HUDEP-2 (cell line): ENCODE data around the gene TSPAN11.
"Not testable (repeated sequence)": the region's sequence is repeated elsewhere in the genome, so short reads cannot be mapped to it uniquely, and the experiment has no call there.

Experiments
- DNase-seq, 76 experiments: peaks; one replicate each; lab custom pipeline; 2025; ENCODE audit not compliant: unreplicated experiment in 76 of 76; lab: John Stamatoyannopoulos, UW

The TSPAN11 gene, protein sequence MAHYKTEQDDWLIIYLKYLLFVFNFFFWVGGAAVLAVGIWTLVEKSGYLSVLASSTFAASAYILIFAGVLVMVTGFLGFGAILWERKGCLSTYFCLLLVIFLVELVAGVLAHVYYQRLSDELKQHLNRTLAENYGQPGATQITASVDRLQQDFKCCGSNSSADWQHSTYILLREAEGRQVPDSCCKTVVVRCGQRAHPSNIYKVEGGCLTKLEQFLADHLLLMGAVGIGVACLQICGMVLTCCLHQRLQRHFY

DNA sequence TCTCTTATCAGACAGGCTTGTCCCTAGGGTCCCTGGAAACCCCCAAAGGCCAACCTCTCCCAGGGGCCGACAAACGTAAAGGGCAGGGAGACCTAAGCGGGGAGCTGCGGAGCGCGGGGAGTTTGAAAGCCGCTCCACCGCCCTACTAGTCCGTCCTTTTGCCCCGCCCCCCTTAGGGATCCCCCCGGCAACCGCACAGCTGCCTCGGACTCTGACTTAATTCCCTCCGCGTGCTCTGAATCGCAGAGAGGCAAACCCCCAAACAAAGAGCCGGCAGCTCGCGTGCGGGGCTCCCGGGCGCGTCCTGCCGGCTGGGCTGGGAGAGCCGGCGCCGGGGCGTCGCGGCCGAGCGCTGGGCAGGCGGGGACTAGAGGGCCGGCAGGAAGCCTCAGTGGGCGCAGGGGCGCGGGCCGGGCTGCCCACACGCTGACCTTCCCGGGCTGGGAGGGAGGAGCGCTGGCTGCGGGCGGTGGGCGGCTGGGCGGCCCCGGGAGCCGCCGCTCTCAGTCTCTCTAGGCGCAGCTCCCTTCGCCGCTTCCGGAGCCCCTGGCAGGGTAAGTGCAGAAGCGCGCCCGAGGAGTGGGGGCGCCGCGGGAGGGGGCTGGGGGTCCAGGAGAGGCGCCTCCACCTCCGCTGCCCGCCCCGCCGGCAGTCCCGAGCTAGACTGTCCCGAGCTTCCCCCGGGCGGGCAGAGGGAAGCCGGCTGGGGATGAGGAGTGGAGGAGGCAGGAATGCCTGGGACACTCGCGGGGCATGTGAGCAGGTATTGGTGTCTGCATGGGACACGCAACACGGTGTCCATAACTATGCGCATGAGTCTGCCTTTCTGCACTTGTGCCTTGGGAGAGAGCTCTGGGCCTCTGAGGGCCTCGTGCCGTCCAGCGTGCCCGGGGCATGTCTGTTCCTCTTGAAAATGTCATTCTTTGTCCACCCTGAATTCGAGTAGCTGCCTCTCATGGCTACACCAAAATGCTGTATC, at the start of gene TSPAN11:
Gene TSPAN11, plus strand, starts transcription at position 506 of the 979 bp plus-strand sequence. CDS start 27,244 bp downstream, outside the sequence.
- DNase-seq = no peak

DNA sequence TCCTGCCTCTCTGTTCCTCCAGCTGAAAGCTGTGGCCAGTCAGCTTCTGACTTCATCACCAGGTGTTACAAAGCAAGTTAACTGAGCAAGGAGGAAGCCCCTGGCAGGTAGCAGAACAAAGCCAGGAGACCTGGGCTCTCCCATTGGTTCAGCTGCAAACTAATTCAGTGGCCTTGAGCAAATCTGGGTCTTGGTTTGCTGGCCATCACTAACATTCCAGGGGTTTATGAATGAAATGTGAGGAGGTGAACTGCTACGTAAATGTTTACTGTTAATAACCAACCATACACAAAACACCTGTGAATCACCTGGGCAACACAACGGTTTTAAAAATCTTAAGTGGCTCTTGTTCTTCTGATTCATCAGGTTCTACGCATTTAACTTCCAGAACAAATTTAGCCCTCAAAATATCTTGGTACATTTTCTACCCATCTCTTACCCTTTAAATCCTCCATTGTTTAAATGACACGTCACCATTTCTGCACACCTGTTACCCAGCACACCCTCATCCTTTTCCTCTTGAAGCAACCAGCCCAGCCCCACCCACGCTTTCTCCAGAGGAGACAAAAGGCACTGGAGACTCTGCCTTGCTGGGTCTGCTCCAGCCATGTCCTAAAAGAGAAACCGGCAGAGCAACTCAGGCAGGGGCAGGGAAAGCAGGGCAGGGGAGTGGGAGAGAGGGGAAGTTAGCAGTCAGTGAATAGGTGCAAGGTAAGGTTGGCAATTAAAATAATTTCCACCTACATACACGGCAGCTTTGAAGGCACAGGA, 49.3 kb upstream of the TSPAN11 start:
- DNase-seq = no peak

- DNase-seq = no peak
These were observed 48.5 kb upstream of the TSPAN11 start for GRCh38 chr12:30878024-30878423.

DNA sequence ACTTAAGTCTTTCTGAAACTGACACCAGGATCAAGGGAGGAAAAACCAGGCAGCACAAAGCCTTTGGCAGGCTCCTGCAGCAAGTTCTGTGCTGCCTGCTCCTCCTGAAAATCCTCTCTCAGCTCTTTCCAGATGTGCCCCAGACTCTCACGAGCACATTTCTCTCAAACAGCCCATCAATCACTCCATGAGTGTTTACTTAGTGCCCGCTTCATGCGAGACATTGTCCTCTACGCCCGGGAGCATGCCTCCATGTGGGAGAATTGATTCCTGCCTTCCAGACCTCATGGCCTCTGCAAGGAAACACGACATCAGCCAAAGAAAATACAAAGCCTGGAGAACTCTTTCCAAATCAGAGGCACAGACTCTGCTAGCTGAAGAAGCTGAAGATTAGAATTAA, 46.5 kb upstream of the TSPAN11 start:
- no peak for DNase-seq

GRCh38 chr12:30880813-30881212, 45.7 kb upstream of the TSPAN11 start:
- no peak for DNase-seq

DNA sequence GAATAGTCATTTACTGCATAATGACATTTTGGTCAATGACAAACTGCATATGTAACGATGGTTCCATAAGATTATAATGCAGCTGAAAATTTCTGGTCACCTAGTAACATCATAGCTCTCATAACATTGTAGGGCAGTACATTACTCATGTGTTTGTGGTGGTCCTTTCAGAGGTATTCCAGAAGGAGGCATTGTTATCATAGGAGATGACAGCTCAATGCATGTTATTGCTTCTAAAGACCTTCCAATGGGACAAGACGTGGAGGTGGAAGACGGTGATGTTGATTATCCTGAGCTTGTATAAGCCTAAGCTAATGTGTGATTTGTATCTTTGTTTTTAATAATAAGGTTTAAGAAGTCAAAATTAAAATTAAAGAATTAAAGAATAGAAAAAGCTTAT, 43.8 kb upstream of the TSPAN11 start:
- no peak for DNase-seq

GRCh38 chr12:30884799-30885198, 41.7 kb upstream of the TSPAN11 start:
- no peak for DNase-seq

GRCh38 chr12:30885321-30885720, 41.2 kb upstream of the TSPAN11 start:
- no peak for DNase-seq

DNA sequence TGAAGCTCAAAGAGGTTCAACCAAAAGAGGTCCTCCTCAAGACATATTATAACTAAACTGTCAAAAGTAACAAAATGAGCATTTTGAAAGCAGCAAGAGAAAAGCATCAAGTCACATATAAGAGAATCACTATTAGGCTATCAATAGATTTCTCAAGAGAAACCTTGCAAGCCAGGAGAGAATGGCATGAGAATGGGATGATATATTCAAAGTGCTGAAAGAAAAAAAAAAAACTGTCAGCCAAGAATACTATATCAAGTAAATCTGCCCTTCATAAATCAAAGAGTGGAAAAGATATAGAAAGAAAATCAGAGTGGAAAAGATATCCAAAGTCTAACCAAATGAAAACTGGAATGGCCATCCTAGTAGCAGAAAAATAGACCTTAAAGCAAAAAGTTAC, 39.3 kb upstream of the TSPAN11 start:
- no peak for DNase-seq

DNA sequence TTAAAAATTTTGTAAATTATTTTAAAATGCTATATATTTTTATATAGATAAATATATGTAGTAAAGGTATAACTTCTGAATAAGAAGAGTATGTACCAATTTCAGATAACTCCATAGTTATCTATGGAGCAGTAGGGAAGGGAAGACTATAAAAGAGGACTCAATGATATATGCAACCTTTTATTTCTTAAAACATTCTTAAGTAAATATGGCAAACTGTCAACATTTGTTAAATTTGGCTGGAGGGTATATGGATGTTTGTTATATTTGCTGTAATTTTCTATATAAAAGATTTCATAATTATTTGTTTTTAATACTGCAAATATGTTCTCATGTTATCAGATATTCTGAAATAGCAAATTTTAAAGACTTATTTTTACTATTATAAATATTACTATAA, 38.3 kb upstream of the TSPAN11 start:
- DNase-seq = no peak

- not testable (repeated sequence) for DNase-seq
These were observed 32.0 kb upstream of the TSPAN11 start for GRCh38 chr12:30894531-30894930.

DNA sequence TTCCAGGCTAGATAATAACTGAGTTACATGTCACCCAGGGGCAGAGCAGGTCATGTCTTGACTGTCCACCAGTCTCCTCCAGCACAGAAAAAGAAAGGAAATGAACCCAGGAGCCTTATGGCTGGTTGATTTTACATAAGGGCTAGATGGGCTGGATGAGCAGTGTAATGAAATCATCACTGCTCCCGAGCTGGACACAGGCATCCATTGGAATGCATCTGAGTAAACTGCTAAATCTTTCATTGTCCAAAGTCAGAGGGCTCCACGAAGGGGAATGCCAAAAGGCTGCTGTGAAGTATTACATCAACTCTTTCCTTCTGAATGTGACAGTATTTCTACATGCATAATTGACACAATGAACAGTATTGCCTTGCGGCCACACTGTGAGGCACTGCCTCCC, 30.1 kb upstream of the TSPAN11 start:
- DNase-seq = no peak

- DNase-seq = no peak
These were observed 27.7 kb upstream of the TSPAN11 start for GRCh38 chr12:30898846-30899245.

GRCh38 chr12:30900351-30900750, 26.2 kb upstream of the TSPAN11 start:
- DNase-seq = no peak

DNA sequence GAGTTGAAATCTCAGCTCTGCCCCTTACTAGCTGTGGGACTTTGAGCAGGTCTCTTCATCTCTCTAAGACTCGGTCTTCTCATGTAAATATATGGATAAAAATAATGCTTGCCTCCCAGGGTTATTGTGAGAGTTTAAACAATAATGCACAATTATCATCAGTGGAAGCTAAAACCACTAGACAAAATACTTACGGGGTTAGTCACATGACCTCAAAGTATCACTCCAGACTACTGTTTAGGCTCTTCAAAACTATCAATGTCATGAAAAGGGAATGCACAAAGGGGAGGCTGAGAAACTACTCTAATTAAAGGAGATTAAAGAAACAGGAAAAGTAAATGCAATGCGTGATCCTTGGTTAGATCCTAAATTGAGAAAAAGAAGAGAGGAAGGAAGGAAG, 24.5 kb upstream of the TSPAN11 start:
- no peak for DNase-seq

DNA sequence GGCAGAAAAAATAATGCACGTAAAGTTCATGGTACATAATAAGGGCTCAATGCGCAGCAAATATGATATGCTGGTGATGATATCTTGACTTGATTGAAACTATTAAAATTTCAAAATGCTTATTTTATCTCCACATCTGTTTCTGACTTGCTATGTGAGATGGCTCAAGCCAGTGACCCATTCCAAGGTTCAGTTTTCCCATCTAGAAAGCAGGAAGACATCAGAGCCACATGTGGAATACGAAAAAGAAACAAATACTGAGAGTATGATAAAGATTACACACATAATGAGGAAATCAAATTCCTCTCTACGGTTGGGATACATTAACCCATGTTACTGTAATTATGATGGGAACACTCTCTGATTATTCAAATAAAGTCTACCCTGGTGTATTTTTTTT, 24.0 kb upstream of the TSPAN11 start:
- DNase-seq = no peak

GRCh38 chr12:30905463-30906009, 21.0 kb upstream of the TSPAN11 start:
- no peak for DNase-seq

DNA sequence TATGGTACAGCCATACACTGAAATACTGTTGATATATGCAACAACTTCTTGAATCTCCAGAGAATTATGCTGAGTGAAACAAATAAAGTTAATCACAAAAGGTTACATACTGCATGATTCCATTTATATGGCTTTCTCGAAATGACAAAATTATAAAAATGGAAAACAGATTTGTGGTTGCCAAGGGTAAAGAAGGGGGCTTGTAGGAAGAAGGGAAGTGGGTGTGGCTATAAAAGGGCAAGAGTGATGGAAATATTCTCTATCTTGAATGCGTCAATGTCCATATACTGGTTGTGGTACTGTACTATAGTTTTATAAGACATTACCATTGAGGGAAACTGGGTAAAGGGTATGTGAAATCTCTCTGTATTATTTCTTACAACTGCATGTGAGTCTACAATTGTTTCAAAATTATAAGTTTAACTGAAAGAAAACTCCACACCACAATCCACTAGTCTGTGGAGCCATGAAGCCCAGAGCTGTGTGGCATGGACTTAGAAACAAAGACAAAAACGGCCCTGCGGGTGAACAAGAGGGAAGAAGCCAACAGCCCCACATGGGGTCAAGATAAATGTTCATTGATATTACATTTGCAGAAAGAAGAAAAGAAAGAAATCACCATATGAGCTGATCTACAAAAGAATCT, 18.3 kb upstream of the TSPAN11 start:
- no peak for DNase-seq

DNA sequence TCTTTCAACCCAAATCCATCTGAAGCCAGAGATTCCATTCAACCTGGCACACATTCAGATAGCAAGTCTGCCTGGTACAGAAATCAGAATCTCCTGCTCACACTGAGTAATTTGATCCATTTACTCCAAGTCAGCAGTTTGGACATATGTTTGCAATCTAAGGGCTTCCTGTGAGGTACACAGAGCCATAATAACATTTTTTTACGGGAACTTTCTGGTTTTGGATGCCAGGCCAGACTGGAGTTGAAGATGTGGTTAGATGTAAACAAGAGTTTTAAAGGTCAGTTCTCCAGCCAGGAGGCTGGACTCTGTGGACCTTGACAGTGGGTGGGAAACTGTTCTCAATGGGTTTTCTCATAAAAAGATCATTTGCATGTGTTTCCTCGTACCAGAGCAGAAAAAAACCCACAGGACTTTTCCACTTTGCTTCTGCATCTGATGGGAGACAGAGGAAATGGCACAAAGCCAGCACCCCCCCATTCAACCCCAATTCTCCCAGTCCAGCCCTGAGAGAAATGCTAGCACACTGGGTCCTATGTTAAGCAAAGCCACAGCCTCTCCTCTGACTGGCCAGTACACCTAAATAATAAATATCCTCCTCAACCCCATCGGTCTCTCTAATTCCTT, 17.7 kb upstream of the TSPAN11 start:
- no peak for DNase-seq
